Testis (tissue), 3 donors: ENCODE data around the gene APOBEC3A. TPM values are rescaled to one million over a fixed set of nuclear protein-coding genes. Genes with fewer than 3 reads are reported as not detected.

ENCODE experiments used
- DNase-seq: peaks from one replicate; pipeline ENCODE4 v3.0.0-alpha.2; 2019
- H3K27ac ChIP-seq, 2 donors: fragments of 200-600 bp; sonication (generic); one replicate each; pipeline ENCODE4 v1.5.1; 2019
- H3K27me3 ChIP-seq: fragments of 200-600 bp; sonication (generic); one replicate; pipeline ENCODE4 v1.5.1; 2019
- H3K36me3 ChIP-seq: fragments of 200-600 bp; sonication (generic); one replicate; pipeline ENCODE4 v1.5.1; 2017; ENCODE audit warnings: low read depth; ENCODE audit errors: missing control alignments
- H3K4me1 ChIP-seq: fragments of 200-600 bp; sonication (generic); one replicate; pipeline ENCODE4 v1.5.1; 2019
- H3K4me3 ChIP-seq, 2 donors: fragments of 200-600 bp; sonication (generic); one replicate each; pipeline ENCODE4 v1.5.1; 2017 to 2019
- H3K9me3 ChIP-seq: fragments of 200-600 bp; sonication (generic); one replicate; pipeline ENCODE4 v1.5.1; 2017
- CTCF ChIP-seq, 3 experiments: fragments of 450-650 bp in 2 of 3; fragments of 200-600 bp in 1 of 3; sonication (generic) in 1 of 3; IDR thresholded peaks; one replicate each; pipeline ENCODE4 v1.5.1; 2016 to 2019; ENCODE audit warnings: antibody characterized with exemption in 3 of 3, mild to moderate bottlenecking in 2 of 3, moderate library complexity in 1 of 3
- POLR2A ChIP-seq: fragments of 450-650 bp; IDR thresholded peaks from one replicate; pipeline ENCODE4 v1.6.1; 2017; ENCODE audit warnings: antibody characterized with exemption, mild to moderate bottlenecking, moderate library complexity
- WGBS, 2 donors: methylation state at CpG; one replicate each; pipeline ENCODE4 v1.1.5; 2018; 5-methylcytosine and 5-hydroxymethylcytosine counted together
- intact Hi-C: fragments of 100-400 bp; cut with DNase I; formaldehyde crosslinking; loops from one replicate; pipeline ENCODE4 v1.15.1; 2023; ENCODE audit warnings: low total_unique reads
- polyA plus RNA-seq: library from polyadenylated mRNA; stranded (reverse); fragments of 350-450 nt; fragmentation: Illumina TruSeq; extraction: RNeasy Lipid Tissue Mini Kit (QIAGEN cat#74804); gene quantifications from one replicate; pipeline ENCODE4 v1.2.3, GENCODE V29; 2014; ENCODE audit warnings: low read depth, low replicate concordance; ENCODE audit not compliant: insufficient read depth
- total RNA-seq, 2 donors: library from RNA; depleted of rRNA; stranded (reverse); fragments of >200 nt; gene quantifications; one replicate each; pipeline ENCODE4 v1.2.3, GENCODE V29; 2016

APOBEC3A gene
- total and polyA plus RNA-seq, 3 donors from 2014 or later, result 0.50 to 1.1 TPM; not detected in 1

- Histone ChIP-seq H3K9me3 (no peaks in the 10 kb centered on the region), H3K4me3 (no peak overlapping the region), H3K27me3 (no peaks in the 10 kb centered on the region), H3K36me3 (no peaks in the 10 kb centered on the region), H3K4me1 (no peaks in the 10 kb centered on the region), H3K27ac (no peak overlapping the region)
- no peak for DNase-seq
- 89 to 90% methylated on average over 8 of the region's 8 CpGs for WGBS, 2 donors
- TF ChIP-seq POLR2A (no peak), CTCF (IDR thresholded peaks at IDR 0.05) (no peak)
- intact Hi-C loops, result no loop called here
These were observed 10.6 kb upstream of the APOBEC3A start for GRCh38 chr22:38946771-38947170.

- H3K27me3 ChIP-seq, result no peaks in the 10 kb centered on the region
- DNase-seq, result no peak
- 82 to 83% methylated on average over 12 to 14 of the region's 14 CpGs for WGBS, 2 donors
- H3K36me3 ChIP-seq, result no peaks in the 10 kb centered on the region
- H3K9me3 ChIP-seq, result no peaks in the 10 kb centered on the region
- TF ChIP-seq CTCF (IDR thresholded peaks at IDR 0.05) (no peak), POLR2A (no peak)
- H3K4me1 ChIP-seq, result no peaks in the 10 kb centered on the region
- no peak overlapping the region for H3K27ac ChIP-seq
- no peak overlapping the region for H3K4me3 ChIP-seq
- intact Hi-C loops, result no loop called here
These were observed 9.9 kb upstream of the APOBEC3A start for GRCh38 chr22:38947321-38948140.

GRCh38 chr22:38948181-38948940, 9.0 kb upstream of the APOBEC3A start:
- H3K27ac ChIP-seq, result no peak overlapping the region
- H3K36me3 ChIP-seq, result no peaks in the 10 kb centered on the region
- 94 to 97% methylated on average over 7 of the region's 7 CpGs for WGBS, 2 donors
- TF ChIP-seq POLR2A, result no peak
- TF ChIP-seq CTCF (IDR thresholded peaks at IDR 0.05), result no peak
- intact Hi-C loops, result no loop called here
- DNase-seq, result no peak
- no peaks in the 10 kb centered on the region for H3K27me3 ChIP-seq
- no peak overlapping the region for H3K4me3 ChIP-seq
- H3K4me1 ChIP-seq, result no peaks in the 10 kb centered on the region
- H3K9me3 ChIP-seq, result no peaks in the 10 kb centered on the region

GRCh38 chr22:38949889-38950405, 7.5 kb upstream of the APOBEC3A start:
- TF ChIP-seq POLR2A, result no peak
- TF ChIP-seq CTCF (IDR thresholded peaks at IDR 0.05), result no peak
- no peaks in the 10 kb centered on the region for H3K36me3 ChIP-seq
- H3K27me3 ChIP-seq, result no peaks in the 10 kb centered on the region
- 79 to 86% methylated on average over 4 to 8 of the region's 8 CpGs for WGBS, 2 donors
- H3K27ac ChIP-seq, result no peak overlapping the region
- intact Hi-C loops, result no loop called here
- no peaks in the 10 kb centered on the region for H3K9me3 ChIP-seq
- no peak for DNase-seq
- H3K4me3 ChIP-seq, result no peak overlapping the region
- H3K4me1 ChIP-seq, result no peaks in the 10 kb centered on the region
